Peyer's patch (tissue), 4 donors: ENCODE measurements around the gene SGF29.
A peak's percentile ranks its signal among the peaks of the same experiment; 100 is the strongest.

ENCODE experiments used
- POLR2A ChIP-seq, 2 donors: fragments of 450-650 bp; IDR thresholded peaks; one replicate each; pipeline ENCODE4 v1.5.1; 2017; ENCODE audit warnings: antibody characterized with exemption in 2 of 2, mild to moderate bottlenecking in 2 of 2, moderate library complexity in 2 of 2
- TF ChIP-seq, protein P1 (sequence below), 6 experiments: fragments of 450-650 bp in 4 of 6; fragments of 200-600 bp in 2 of 6; sonication (generic) in 1 of 6; IDR thresholded peaks; one replicate each; pipeline ENCODE4 v1.5.1; 2017 to 2019; ENCODE audit warnings: antibody characterized with exemption in 6 of 6, mild to moderate bottlenecking in 3 of 6, moderate library complexity in 1 of 6

DNA sequence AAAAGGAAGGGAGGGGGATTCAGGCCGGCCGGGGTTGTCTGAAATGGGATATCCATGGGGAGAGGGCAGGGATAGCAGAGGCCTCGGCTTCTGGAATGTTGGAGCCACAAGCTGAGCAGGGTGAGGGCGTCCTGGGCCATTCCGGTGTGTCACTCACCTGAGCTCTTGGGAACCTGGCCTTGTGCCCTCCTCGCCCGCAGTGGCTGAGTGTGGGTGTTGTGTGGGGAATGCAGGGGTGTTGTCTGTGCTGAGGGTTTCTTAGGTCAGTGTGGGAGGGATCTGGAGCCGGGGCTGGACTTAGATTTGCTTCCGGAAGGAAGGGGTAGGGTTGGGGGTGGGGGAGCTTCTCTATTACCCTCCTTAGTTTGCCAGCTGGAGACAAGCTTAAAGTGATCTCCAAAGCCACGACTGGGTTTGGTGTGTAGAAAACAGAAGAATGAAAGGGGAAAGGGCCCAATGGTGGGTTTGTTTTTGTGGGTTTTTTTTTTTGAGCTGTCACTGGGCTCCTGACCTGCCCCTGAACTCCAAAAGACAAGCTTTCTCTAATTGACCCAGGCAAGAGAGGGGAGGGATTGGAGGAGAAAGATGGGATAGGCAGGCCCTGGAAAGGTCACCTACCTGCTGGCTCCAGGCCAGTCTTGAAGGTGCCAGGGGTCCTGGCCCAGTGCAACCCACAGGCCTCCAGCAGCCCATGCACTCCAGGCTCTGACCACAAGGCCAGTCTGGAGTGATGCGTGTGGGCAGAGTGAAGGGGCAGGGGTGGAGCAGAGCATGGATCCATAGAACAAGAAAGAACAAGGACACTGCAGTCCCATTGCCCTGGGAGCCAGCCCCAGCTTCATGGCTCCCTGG, 43.3 kb downstream of the SGF29 start, which contains the start of gene SULT1A2:
- TF ChIP-seq, protein P1, sequence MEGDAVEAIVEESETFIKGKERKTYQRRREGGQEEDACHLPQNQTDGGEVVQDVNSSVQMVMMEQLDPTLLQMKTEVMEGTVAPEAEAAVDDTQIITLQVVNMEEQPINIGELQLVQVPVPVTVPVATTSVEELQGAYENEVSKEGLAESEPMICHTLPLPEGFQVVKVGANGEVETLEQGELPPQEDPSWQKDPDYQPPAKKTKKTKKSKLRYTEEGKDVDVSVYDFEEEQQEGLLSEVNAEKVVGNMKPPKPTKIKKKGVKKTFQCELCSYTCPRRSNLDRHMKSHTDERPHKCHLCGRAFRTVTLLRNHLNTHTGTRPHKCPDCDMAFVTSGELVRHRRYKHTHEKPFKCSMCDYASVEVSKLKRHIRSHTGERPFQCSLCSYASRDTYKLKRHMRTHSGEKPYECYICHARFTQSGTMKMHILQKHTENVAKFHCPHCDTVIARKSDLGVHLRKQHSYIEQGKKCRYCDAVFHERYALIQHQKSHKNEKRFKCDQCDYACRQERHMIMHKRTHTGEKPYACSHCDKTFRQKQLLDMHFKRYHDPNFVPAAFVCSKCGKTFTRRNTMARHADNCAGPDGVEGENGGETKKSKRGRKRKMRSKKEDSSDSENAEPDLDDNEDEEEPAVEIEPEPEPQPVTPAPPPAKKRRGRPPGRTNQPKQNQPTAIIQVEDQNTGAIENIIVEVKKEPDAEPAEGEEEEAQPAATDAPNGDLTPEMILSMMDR (IDR thresholded peaks at IDR 0.05) = no peak
- TF ChIP-seq POLR2A (IDR thresholded peaks at IDR 0.05) = peak in 1 of 2 donors; percentile 89
